ENCODE measurements around the gene ITPK1.
"Not testable (repeated sequence)": the region's sequence is repeated elsewhere in the genome, so short reads cannot be mapped to it uniquely, and the experiment has no call there.

- TF ChIP-seq, protein P1, sequence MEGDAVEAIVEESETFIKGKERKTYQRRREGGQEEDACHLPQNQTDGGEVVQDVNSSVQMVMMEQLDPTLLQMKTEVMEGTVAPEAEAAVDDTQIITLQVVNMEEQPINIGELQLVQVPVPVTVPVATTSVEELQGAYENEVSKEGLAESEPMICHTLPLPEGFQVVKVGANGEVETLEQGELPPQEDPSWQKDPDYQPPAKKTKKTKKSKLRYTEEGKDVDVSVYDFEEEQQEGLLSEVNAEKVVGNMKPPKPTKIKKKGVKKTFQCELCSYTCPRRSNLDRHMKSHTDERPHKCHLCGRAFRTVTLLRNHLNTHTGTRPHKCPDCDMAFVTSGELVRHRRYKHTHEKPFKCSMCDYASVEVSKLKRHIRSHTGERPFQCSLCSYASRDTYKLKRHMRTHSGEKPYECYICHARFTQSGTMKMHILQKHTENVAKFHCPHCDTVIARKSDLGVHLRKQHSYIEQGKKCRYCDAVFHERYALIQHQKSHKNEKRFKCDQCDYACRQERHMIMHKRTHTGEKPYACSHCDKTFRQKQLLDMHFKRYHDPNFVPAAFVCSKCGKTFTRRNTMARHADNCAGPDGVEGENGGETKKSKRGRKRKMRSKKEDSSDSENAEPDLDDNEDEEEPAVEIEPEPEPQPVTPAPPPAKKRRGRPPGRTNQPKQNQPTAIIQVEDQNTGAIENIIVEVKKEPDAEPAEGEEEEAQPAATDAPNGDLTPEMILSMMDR (IDR thresholded peaks at IDR 0.05): not testable (repeated sequence)
- TF ChIP-seq POLR2AphosphoS5 (IDR thresholded peaks at IDR 0.05): not testable (repeated sequence)
These were observed 9.9 kb downstream of the ITPK1 start for GRCh38 chr14:93105856-93106255.

All from breast epithelium (tissue), 3 donors.